Uterus (tissue), 4 donors: ENCODE measurements around the gene F2RL3. TPM values are rescaled to one million over a fixed set of nuclear protein-coding genes. Genes with fewer than 3 reads are reported as not detected.

Experiments used
- DNase-seq, 2 donors: peaks; one replicate each; pipeline ENCODE4 v3.0.0-alpha.2; 2019 to 2020
- H3K27ac ChIP-seq, 2 donors: fragments of 200-600 bp; sonication (generic); 1 replicate in 1 of 2; 2 replicates in 1 of 2; pipeline ENCODE4 v1.5.1; 2016 to 2018
- H3K27me3 ChIP-seq, 2 donors: fragments of 200-600 bp; sonication (generic); one replicate each; pipeline ENCODE4 v1.5.1; 2018 to 2019; ENCODE audit warnings: control low read depth in 1 of 2
- H3K36me3 ChIP-seq, 2 donors: fragments of 200-600 bp; sonication (generic); one replicate each; pipeline ENCODE4 v1.5.1; 2019; ENCODE audit warnings: control low read depth in 1 of 2
- H3K4me1 ChIP-seq, 2 donors: fragments of 200-600 bp; sonication (generic); one replicate each; pipeline ENCODE4 v1.5.1; 2018 to 2019; ENCODE audit warnings: control low read depth in 1 of 2
- H3K4me3 ChIP-seq, 2 donors: fragments of 200-600 bp; sonication (generic); 1 replicate in 1 of 2; 2 replicates in 1 of 2; pipeline ENCODE4 v1.5.1; 2018 to 2019; ENCODE audit warnings: mild to moderate bottlenecking in 1 of 2
- H3K9me3 ChIP-seq, 2 donors: fragments of 200-600 bp; sonication (generic); one replicate each; pipeline ENCODE4 v1.5.1; 2019; ENCODE audit warnings: control low read depth in 1 of 2
- POLR2A ChIP-seq, 2 donors: fragments of 450-650 bp; IDR thresholded peaks; one replicate each; pipeline ENCODE4 v1.6.1; 2016; ENCODE audit warnings: antibody characterized with exemption in 2 of 2, mild to moderate bottlenecking in 1 of 2, moderate library complexity in 1 of 2
- intact Hi-C: fragments of 100-400 bp; cut with DNase I; formaldehyde crosslinking; loops from one replicate; pipeline ENCODE4 v1.15.1; 2023; ENCODE audit warnings: low total_unique reads
- total RNA-seq, 4 donors: library from RNA; depleted of rRNA in 3 of 4; stranded (reverse); fragments of >200 nt in 3 of 4; gene quantifications; one replicate each; pipeline versions ENCODE4 v1.1.0 to v1.2.4, GENCODE V29; 2014 to 2023
- TF ChIP-seq, protein P1 (sequence below), 4 experiments: fragments of 200-600 bp in 2 of 4; fragments of 450-650 bp in 2 of 4; sonication (generic) in 2 of 4; IDR thresholded peaks; one replicate each; pipeline ENCODE4 v1.5.1; 2016 to 2019; ENCODE audit warnings: antibody characterized with exemption in 4 of 4, mild to moderate bottlenecking in 2 of 4, moderate library complexity in 1 of 4
- donor health status: DM: yes; HTN: yes; CAD: no.

Gene F2RL3
- total RNA-seq, 4 donors from 2014 or later, result 0.07 to 20.0 (median 6.3) TPM

DNA sequence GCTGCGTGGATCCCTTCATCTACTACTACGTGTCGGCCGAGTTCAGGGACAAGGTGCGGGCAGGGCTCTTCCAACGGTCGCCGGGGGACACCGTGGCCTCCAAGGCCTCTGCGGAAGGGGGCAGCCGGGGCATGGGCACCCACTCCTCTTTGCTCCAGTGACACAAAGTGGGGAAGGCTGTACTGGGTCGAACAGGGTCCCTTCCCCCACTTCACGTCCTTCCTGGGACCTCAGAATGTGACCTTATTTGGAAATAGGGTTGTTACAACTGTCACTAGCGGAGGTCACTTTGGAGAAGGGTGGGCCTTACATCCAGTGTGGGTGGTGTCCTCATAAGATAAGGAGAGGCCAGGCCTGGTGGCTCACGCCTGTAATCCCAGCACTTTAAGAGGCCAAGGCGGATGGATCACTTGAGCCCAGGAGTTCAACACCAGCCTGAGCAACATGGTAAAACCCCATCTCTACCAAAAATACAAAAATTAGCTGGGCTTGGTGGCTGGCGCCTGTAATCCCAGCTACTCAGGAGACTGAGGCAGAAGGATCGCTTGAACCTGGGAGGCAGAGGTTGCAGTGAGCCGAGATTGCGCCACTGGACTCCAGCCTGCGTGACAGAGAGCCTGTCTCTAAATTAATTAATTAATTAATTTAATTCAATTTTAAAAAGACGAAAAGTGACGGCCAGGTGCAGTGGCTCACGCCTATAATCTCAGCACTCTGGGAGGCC is 1.8 kb downstream of the F2RL3 start:
- no peak overlapping the region for H3K4me3 ChIP-seq
- no peaks in the 10 kb centered on the region for H3K4me1 ChIP-seq

DNA sequence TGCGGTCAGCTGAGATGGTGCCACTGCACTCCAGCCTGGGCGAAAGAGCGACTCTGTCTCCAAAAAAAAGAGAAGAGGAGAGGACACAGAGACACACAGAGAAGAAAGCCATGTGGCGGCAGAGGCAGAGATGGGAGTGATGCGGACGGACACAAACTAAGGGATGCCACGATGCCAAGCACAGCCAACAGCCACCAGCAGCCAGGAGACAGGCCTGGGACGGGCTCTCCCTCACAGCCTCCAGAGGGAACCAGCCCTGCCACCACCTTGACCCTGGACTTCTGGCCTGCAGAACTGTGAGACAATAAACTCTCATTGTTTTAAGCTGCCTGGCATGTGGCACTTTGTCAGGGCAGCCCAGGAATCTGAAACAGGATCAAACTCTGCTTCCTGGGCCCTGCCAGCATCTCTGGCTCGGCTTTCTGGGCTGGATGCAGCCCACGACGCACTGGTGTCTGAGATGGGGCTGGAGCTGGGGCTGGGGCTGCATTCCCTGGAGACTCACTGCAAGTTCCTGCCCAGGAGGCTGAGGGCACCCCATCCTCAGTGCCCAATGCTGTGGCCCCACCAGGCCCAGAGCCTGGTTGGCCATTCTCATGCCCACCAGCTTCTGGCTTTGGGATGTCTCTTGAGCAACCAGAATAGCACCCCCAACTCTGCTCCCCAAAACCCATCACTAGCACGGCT is 3.0 kb downstream of the F2RL3 start:
- no peaks in the 10 kb centered on the region for H3K9me3 ChIP-seq
- intact Hi-C loops, result loop anchor here (5.0 kb wide), 1 partner anchor 65 kb away; the partner anchor contains the start of gene SIN3B
- H3K27me3 ChIP-seq, result no peaks in the 10 kb centered on the region
- DNase-seq, result no peak
- no peak overlapping the region for H3K27ac ChIP-seq
- no peak for TF ChIP-seq POLR2A (IDR thresholded peaks at IDR 0.05)
- TF ChIP-seq, protein P1, sequence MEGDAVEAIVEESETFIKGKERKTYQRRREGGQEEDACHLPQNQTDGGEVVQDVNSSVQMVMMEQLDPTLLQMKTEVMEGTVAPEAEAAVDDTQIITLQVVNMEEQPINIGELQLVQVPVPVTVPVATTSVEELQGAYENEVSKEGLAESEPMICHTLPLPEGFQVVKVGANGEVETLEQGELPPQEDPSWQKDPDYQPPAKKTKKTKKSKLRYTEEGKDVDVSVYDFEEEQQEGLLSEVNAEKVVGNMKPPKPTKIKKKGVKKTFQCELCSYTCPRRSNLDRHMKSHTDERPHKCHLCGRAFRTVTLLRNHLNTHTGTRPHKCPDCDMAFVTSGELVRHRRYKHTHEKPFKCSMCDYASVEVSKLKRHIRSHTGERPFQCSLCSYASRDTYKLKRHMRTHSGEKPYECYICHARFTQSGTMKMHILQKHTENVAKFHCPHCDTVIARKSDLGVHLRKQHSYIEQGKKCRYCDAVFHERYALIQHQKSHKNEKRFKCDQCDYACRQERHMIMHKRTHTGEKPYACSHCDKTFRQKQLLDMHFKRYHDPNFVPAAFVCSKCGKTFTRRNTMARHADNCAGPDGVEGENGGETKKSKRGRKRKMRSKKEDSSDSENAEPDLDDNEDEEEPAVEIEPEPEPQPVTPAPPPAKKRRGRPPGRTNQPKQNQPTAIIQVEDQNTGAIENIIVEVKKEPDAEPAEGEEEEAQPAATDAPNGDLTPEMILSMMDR (IDR thresholded peaks at IDR 0.05), result no peak
- no peak overlapping the region for H3K4me3 ChIP-seq
- no peaks in the 10 kb centered on the region for H3K36me3 ChIP-seq
- H3K4me1 ChIP-seq, result peaks cover 0 to 7% of the 10 kb centered on the region in 2 donors

More for the DNA sequence above, 1.8 kb downstream of the F2RL3 start:
- no peaks in the 10 kb centered on the region for H3K9me3 ChIP-seq
- no peak for TF ChIP-seq POLR2A (IDR thresholded peaks at IDR 0.05)
- TF ChIP-seq, protein P1 (IDR thresholded peaks at IDR 0.05), result no peak
- H3K27ac ChIP-seq, result no peak overlapping the region
- DNase-seq, result no peak
- no peaks in the 10 kb centered on the region for H3K27me3 ChIP-seq
- intact Hi-C loops, result loop anchor here (5.0 kb wide), 1 partner anchor 63 kb away; the partner anchor contains the start of gene SIN3B
- no peaks in the 10 kb centered on the region for H3K36me3 ChIP-seq

DNA sequence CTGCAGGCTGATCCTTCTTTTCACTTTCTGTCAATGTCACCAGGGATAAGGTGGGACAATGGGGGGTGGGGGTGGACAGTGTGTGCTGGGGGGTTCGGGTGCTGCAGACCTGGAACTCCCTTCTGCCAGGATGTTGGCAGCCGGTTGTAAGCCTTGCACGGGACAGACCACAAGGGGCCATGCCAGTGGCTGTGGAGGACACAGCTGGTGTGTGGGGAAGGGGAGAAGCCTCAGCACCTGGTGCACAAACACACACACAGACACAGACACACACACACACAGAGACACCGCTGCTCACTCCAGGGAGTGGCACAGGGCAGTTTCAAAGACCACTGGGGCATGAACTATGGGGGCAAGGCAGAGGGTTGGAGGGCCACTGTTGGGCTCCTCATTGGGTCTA is 3.6 kb downstream of the F2RL3 start:
- H3K9me3 ChIP-seq, result no peaks in the 10 kb centered on the region
- H3K4me3 ChIP-seq, result no peak overlapping the region
- TF ChIP-seq, protein P1 (IDR thresholded peaks at IDR 0.05), result no peak
- TF ChIP-seq POLR2A (IDR thresholded peaks at IDR 0.05), result no peak
- H3K36me3 ChIP-seq, result no peaks in the 10 kb centered on the region
- DNase-seq, result no peak
- intact Hi-C loops, result loop anchor here (5.0 kb wide), 1 partner anchor 65 kb away; the partner anchor contains the start of gene SIN3B
- no peak overlapping the region for H3K27ac ChIP-seq
- H3K4me1 ChIP-seq, result peaks cover 0 to 7% of the 10 kb centered on the region in 2 donors
- no peaks in the 10 kb centered on the region for H3K27me3 ChIP-seq

DNA sequence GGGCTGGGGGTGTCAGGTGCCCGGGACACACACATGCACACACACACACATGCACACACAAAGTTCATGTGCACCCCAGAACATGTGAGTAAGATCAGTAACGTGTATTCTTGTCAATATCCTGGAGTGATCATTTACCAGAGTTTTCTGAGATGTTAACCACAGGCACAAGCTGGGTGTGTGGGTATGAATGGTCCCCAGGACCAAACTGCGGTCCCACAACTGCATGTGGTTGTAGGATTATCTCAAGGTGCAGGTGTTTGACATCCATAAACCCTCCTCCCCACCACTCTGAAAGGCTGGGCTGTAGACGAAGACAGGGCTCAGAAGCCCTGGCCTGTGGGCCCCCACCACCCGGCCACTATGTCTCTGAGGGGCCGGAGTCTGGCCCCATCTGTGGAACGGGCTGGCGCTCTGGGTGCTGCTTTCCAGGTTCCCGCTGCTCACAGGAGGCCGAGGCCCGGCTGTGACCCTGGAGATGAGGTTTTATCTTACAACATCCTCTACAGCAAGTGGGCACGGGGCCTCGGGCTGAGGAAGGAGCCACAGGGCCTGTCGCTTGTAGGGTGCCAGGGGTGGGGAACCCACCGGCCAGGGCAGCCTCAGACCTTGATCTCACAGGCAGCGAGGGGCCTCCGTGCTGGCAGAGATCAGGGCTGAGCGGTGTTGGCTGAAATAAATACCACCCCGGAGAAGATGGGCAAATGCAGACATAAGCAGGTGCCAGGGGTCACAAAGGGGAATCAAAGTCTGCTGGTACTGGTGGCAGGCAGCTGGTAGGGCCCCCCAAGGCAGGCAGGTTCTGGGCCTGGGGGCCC is 4.3 kb downstream of the F2RL3 start:
- H3K9me3 ChIP-seq, result no peaks in the 10 kb centered on the region
- TF ChIP-seq, protein P1 (IDR thresholded peaks at IDR 0.05), result no peak
- TF ChIP-seq POLR2A (IDR thresholded peaks at IDR 0.05), result no peak
- H3K4me1 ChIP-seq, result peaks cover 0 to 7% of the 10 kb centered on the region in 2 donors
- H3K4me3 ChIP-seq, result no peak overlapping the region
- no peaks in the 10 kb centered on the region for H3K36me3 ChIP-seq
- DNase-seq, result no peak
- intact Hi-C loops, result loop anchor here (5.0 kb wide), 1 partner anchor 66 kb away; the partner anchor contains the start of gene SIN3B
- H3K27me3 ChIP-seq, result no peaks in the 10 kb centered on the region
- H3K27ac ChIP-seq, result peak overlapping the region; percentile 56 to 61
